ENCODE measurements around the gene GPR62. TPM values are rescaled to one million over a fixed set of nuclear protein-coding genes. Genes with fewer than 3 reads are reported as not detected.

Gene GPR62
- total RNA-seq, 1 donor from 2014 or later: not detected

- no peak for TF ChIP-seq CTCF (conservative IDR thresholded peaks at IDR 0.05)
- no peak overlapping the region for H3K27ac Mint-ChIP-seq
- no peak overlapping the region for H3K4me3 Mint-ChIP-seq
- no peak for DNase-seq (ENCODE audit: extremely low spot score, unreplicated experiment)
- peaks cover 23% of the 10 kb centered on the region for H3K4me1 Mint-ChIP-seq (ENCODE audit: unreplicated experiment)
- peaks cover 4% of the 10 kb centered on the region for H3K36me3 Mint-ChIP-seq
- H3K9me3 Mint-ChIP-seq: no peaks in the 10 kb centered on the region
- peaks cover 25% of the 10 kb centered on the region for H3K27me3 Mint-ChIP-seq
Measured at GRCh38 chr3:51957520-51958205, 2.5 kb downstream of the GPR62 start.

DNA sequence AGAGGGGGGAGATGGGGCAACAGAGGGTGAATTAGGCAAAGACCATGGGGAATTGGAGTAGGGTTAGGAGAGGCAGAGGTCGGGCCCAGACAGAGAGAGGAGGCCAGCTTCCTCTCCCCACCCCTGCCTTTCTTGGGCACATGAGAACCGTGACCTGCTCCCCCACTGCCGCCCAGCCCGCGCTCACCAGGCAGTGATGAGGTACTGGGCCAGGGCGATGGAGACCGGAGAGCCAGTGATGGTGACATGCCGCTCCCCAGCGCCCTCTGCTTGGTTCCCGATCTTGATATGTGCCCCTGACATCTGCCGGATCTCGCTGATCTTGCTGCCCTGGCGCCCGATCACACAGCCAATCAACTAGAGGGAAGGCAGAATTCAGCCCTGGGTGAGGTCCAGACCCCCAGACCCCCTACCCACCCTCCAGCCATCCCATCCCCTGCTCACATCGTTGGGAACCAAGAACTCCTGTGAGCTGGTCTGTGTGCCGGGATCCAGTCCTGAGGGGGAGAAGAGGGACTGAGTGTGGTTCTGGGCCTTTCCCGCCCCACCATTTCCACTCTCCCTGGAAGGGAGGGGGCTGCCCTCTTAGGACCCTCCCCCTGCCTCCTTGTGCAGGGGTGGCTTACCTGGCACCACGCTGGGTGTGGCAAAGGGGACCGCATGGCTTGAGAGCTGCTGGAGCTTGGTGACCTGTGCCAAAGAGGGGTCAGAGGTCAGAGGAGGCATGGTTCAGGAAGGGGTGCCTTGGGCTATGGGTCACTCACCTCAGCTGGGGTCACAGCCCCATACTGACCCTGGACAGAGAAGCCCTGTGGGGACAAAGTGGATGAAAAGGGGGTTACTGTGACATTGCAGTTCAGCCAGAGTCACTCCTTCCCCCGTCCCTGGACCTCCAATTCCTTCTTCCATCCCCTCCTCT, 3.7 kb downstream of the GPR62 start:
- H3K36me3 Mint-ChIP-seq: peaks cover 4% of the 10 kb centered on the region
- H3K4me1 Mint-ChIP-seq (ENCODE audit: unreplicated experiment): peaks cover 13% of the 10 kb centered on the region
- no peak for TF ChIP-seq CTCF (conservative IDR thresholded peaks at IDR 0.05)
- H3K27me3 Mint-ChIP-seq: peaks cover 14% of the 10 kb centered on the region
- no peaks in the 10 kb centered on the region for H3K9me3 Mint-ChIP-seq
- H3K27ac Mint-ChIP-seq: peak overlapping the region; percentile 57
- H3K4me3 Mint-ChIP-seq: no peak overlapping the region
- no peak for DNase-seq (ENCODE audit: extremely low spot score, unreplicated experiment)

DNA sequence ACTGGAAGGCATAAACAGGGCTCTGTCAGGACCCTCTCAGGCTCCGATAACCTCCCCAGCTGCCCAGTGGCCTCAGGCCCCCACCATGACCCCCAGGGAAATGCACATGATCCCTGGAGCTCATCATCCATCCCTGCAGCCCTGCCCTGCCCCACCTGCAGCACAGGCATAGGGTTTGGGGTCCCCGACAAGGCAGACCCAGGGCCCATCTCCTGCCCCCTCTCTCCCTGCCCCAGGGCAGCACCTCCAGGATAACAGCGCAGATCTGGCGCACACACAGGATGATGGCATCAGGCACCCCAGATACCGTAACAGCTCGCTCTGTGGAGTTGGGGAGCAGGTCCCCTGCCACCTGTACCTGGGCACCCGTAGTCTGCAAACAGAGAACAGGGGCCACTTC, 4.5 kb downstream of the GPR62 start:
- H3K27ac Mint-ChIP-seq: no peak overlapping the region
- TF ChIP-seq CTCF (conservative IDR thresholded peaks at IDR 0.05): no peak
- no peak overlapping the region for H3K4me3 Mint-ChIP-seq
- peaks cover 4% of the 10 kb centered on the region for H3K36me3 Mint-ChIP-seq
- H3K27me3 Mint-ChIP-seq: peaks cover 8% of the 10 kb centered on the region
- H3K4me1 Mint-ChIP-seq (ENCODE audit: unreplicated experiment): peaks cover 12% of the 10 kb centered on the region
- H3K9me3 Mint-ChIP-seq: no peaks in the 10 kb centered on the region
- no peak for DNase-seq (ENCODE audit: extremely low spot score, unreplicated experiment)

DNA sequence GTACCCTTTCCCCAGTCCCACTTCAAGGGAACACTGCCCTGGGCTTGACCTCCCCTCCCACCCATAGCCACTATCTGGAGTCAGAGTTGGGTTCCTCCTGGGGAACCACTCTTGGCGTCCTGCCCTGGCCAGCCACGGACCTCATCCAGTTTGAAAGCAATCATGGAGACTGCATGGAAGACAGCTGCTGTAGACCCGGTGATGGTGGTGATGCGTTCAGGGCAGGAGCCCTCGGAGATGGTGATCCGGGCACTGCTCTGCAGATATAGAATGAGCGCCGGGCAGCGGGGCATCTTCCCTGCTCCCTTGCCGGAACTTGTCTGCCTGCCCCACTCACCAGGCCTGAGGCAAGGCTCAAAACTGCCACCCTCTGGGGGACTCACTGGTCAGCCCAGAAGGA, 5.2 kb downstream of the GPR62 start:
- TF ChIP-seq CTCF (conservative IDR thresholded peaks at IDR 0.05): no peak
- Mint-ChIP-seq H3K27ac (no peak overlapping the region), H3K4me3 (no peak overlapping the region), H3K36me3 (peaks cover 7% of the 10 kb centered on the region), H3K9me3 (no peaks in the 10 kb centered on the region), H3K27me3 (peaks cover 3% of the 10 kb centered on the region), H3K4me1 (ENCODE audit: unreplicated experiment) (peaks cover 19% of the 10 kb centered on the region)
- DNase-seq (ENCODE audit: extremely low spot score, unreplicated experiment): no peak

GRCh38 chr3:51961011-51961410, 5.8 kb downstream of the GPR62 start:
- Mint-ChIP-seq H3K4me1 (ENCODE audit: unreplicated experiment) (peaks cover 25% of the 10 kb centered on the region), H3K4me3 (no peak overlapping the region), H3K27me3 (peaks cover 3% of the 10 kb centered on the region), H3K9me3 (no peaks in the 10 kb centered on the region), H3K36me3 (peaks cover 8% of the 10 kb centered on the region), H3K27ac (no peak overlapping the region)
- DNase-seq (ENCODE audit: extremely low spot score, unreplicated experiment): no peak
- TF ChIP-seq CTCF (conservative IDR thresholded peaks at IDR 0.05): no peak
